Kidney (tissue), 14 donors: ENCODE data around the gene ESYT2. TPM values are rescaled to one million over a fixed set of nuclear protein-coding genes. Genes with fewer than 3 reads are reported as not detected.
"Not testable (repeated sequence)": the region's sequence is repeated elsewhere in the genome, so short reads cannot be mapped to it uniquely, and the experiment has no call there.

Experiments
- DNase-seq, 5 donors: peaks; one replicate each; pipeline ENCODE4 v3.0.0-alpha.2; 2013 to 2020
- FAIRE-seq: peaks from 2 replicates; lab custom pipeline; 2012; peaks lifted over from hg19 to GRCh38; lab: Jason Lieb, UNC
- H3K27ac ChIP-seq, 2 donors: one replicate each; pipeline ENCODE4 v1.7.0; 2013; ENCODE audit warnings: low read depth in 2 of 2, low read length in 2 of 2, inconsistent platforms in 1 of 2
- H3K27me3 ChIP-seq: one replicate; pipeline ENCODE4 v1.7.1; 2013; ENCODE audit warnings: low read length, inconsistent platforms; ENCODE audit not compliant: control insufficient read depth, insufficient read depth
- H3K36me3 ChIP-seq, 3 donors: one replicate each; pipeline versions ENCODE4 v1.7.0 to v1.7.1; 2013; ENCODE audit warnings: low read length in 3 of 3, control low read depth in 1 of 3, inconsistent platforms in 1 of 3; ENCODE audit not compliant: insufficient read depth in 3 of 3, control insufficient read depth in 2 of 3
- H3K4me1 ChIP-seq, 3 donors: one replicate each; pipeline versions ENCODE4 v1.7.0 to v1.7.1; 2013; ENCODE audit warnings: low read length in 3 of 3, inconsistent platforms in 1 of 3, low read depth in 1 of 3; ENCODE audit not compliant: control insufficient read depth in 2 of 3, insufficient read depth in 2 of 3
- H3K4me3 ChIP-seq, 3 donors: one replicate each; pipeline versions ENCODE4 v1.7.0 to v1.8.1; 2013; ENCODE audit warnings: low read length in 3 of 3, control low read depth in 1 of 3, inconsistent platforms in 1 of 3
- H3K9ac ChIP-seq, 3 donors: one replicate each; pipeline versions ENCODE4 v1.7.0 to v1.7.1; 2013; ENCODE audit warnings: low read length in 3 of 3, control low read depth in 1 of 3, inconsistent platforms in 1 of 3
- H3K9me3 ChIP-seq, 3 donors: one replicate each; pipeline versions ENCODE4 v1.7.0 to v1.7.1; 2013; ENCODE audit warnings: low read length in 3 of 3, control low read depth in 1 of 3, inconsistent platforms in 1 of 3; ENCODE audit not compliant: control insufficient read depth in 2 of 3, insufficient read depth in 1 of 3
- intact Hi-C: fragments of 100-400 bp; cut with DNase I; formaldehyde crosslinking; loops from one replicate; pipeline ENCODE4 v1.11.1; 2022
- polyA plus RNA-seq: library from polyadenylated mRNA; stranded (reverse); fragments of 350-450 nt; fragmentation: Illumina TruSeq; extraction: RNeasy Lipid Tissue Mini Kit (QIAGEN cat#74804); gene quantifications from one replicate; pipeline ENCODE4 v1.2.3, GENCODE V29; 2014; ENCODE audit warnings: low read depth, low replicate concordance; ENCODE audit not compliant: insufficient read depth
- total RNA-seq: library from RNA; stranded (reverse); fragmentation: NEBNext Ultra II Directional; extraction: Animal tissue kit (Norgen Biotek cat#: 25700); gene quantifications from one replicate; pipeline ENCODE4 v1.2.1, GENCODE V29; 2021
- TF ChIP-seq, protein P1 (sequence below): IDR thresholded peaks from 3 replicates; pipeline ENCODE4 v1.5.1; 2012; ENCODE audit warnings: mild to moderate bottlenecking, moderate library complexity, borderline replicate concordance; ENCODE audit not compliant: insufficient read depth; ENCODE audit errors: extremely low read depth
- donor health status: control.
- donor health status: control.
- donor health status: control.
- donor health status: control.
- donor health status: control.
- donor health status: DM: yes; HTN: yes; CAD: no.
- donor health status: Normal renal cell carcinoma (clear cell type).

The ESYT2 gene
- total and polyA plus RNA-seq, 2 donors from 2014 or later, result 19.4 to 95.8 TPM

GRCh38 chr7:158706273-158706704 lies 123.0 kb downstream of the ESYT2 start:
- Histone ChIP-seq H3K27ac (no peak overlapping the region), H3K4me1 (peaks cover 0 to 6% (median 3%) of the 10 kb centered on the region in 3 donors), H3K36me3 (no peaks in the 10 kb centered on the region), H3K27me3 (no peaks in the 10 kb centered on the region), H3K9ac (no peak overlapping the region), H3K9me3 (peaks cover 0 to 5% (median 0%) of the 10 kb centered on the region in 3 donors), H3K4me3 (no peak overlapping the region)
- TF ChIP-seq, protein P1, sequence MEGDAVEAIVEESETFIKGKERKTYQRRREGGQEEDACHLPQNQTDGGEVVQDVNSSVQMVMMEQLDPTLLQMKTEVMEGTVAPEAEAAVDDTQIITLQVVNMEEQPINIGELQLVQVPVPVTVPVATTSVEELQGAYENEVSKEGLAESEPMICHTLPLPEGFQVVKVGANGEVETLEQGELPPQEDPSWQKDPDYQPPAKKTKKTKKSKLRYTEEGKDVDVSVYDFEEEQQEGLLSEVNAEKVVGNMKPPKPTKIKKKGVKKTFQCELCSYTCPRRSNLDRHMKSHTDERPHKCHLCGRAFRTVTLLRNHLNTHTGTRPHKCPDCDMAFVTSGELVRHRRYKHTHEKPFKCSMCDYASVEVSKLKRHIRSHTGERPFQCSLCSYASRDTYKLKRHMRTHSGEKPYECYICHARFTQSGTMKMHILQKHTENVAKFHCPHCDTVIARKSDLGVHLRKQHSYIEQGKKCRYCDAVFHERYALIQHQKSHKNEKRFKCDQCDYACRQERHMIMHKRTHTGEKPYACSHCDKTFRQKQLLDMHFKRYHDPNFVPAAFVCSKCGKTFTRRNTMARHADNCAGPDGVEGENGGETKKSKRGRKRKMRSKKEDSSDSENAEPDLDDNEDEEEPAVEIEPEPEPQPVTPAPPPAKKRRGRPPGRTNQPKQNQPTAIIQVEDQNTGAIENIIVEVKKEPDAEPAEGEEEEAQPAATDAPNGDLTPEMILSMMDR, result no peak
- DNase-seq (peak in 1 of 5 donors; percentile 6), FAIRE-seq (no peak)
- intact Hi-C loops, result no loop called here

DNA sequence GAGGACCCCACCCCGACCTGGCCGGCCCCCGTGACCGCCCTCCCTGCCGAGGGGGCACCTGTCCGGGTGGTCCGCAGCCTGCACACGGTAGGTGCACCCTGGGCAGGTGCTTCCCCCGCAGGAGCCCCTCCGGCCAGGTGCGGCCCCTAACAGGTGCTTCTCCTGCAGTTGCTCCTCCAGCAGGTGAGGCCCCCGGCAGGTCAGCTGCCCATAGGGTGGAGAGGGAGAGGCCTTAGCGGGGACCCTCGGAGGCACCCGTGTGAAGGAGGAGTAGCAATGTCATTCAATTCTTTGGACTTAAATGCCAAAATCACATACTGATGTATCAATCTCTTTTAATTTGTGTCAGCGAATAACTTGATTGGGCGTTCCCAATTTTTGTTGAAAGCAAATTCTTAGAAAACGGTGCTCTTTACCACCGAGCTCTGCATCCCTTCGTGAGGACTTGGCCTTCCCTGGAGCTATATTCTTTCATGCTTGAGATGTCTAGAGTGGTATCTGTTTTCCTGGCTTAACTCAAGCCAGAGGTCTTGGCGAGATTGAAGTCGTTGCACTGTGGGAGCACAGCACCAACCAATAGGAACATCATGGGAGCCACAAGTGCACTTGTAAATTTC lies 124.0 kb downstream of the ESYT2 start:
- peaks cover 0 to 6% (median 3%) of the 10 kb centered on the region in 3 donors for H3K4me1 ChIP-seq
- H3K9me3 ChIP-seq, result peaks cover 0 to 5% (median 0%) of the 10 kb centered on the region in 3 donors
- no peak for FAIRE-seq
- TF ChIP-seq, protein P1, result no peak
- intact Hi-C loops, result no loop called here
- peak in 2 of 5 donors; percentile 34 to 40 for DNase-seq
- no peaks in the 10 kb centered on the region for H3K27me3 ChIP-seq
- peak overlapping the region; percentile 20 to 73 (median 43) for H3K9ac ChIP-seq
- peak overlapping the region; percentile 44 to 83 (median 53) for H3K4me3 ChIP-seq
- peak overlapping the region; percentile 86 for H3K27ac ChIP-seq
- no peaks in the 10 kb centered on the region for H3K36me3 ChIP-seq

GRCh38 chr7:158704524-158705233 lies 124.6 kb downstream of the ESYT2 start, which contains the start of gene NCAPG2:
Gene NCAPG2, minus strand, starts transcription at chr7:158704804. Its CDS starts 2,905 bp downstream, at chr7:158701899.
- peak within 1 kb of the TSS; percentile 57 to 83 (median 73) for H3K4me3 ChIP-seq
- H3K27me3 ChIP-seq, result no peaks in the 10 kb centered on the region
- H3K9me3 ChIP-seq, result peaks cover 0 to 5% (median 0%) of the 10 kb centered on the region in 3 donors
- H3K27ac ChIP-seq, result peak within 1 kb of the TSS; percentile 86
- H3K4me1 ChIP-seq, result peaks cover 0 to 6% (median 3%) of the 10 kb centered on the region in 3 donors
- H3K9ac ChIP-seq, result peak within 1 kb of the TSS; percentile 49 to 73 (median 52)
- DNase-seq (peak; percentile 98 to 100 (median 99)), FAIRE-seq (no peak)
- TF ChIP-seq, protein P1, result peak; percentile 27
- intact Hi-C loops, result no loop called here
- no peaks in the 10 kb centered on the region for H3K36me3 ChIP-seq

DNA sequence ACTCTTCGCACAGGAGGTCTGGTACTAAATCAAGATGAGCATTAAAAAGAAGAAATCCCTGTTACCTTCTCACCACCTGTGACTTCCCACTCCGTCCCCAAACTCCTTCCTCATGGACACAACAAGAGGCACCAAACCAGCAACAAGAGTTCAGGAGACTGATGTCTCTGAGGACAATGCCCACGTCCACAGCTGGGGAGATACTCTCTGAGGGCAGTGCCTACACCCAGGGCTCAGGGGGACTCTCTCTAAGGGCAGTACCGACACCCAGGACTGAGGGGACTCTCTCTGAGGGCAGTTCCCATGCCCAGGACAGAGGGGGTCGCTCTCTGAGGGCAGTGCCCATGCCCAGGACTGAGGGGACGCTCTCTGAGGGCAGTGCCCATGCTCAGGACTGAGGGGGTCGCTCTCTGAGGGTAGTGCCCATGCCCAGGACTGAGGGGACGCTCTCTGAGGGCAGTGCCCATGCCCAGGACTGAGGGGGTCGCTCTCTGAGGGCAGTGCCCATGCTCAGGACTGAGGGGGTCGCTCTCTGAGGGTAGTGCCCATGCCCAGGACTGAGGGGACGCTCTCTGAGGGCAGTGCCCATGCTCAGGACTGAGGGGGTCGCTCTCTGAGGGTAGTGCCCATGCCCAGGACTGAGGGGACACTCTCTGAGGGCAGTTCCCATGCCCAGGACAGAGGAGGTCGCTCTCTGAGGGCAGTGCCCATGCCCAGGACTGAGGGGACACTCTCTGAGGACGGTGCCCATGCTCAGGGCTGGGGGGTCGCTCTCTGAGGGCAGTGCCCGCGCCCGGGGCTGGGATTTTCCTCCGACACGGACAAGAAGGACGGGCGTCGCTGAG lies 125.4 kb downstream of the ESYT2 start:
- H3K9me3 ChIP-seq, FAIRE-seq: not testable (repeated sequence)

More for the DNA sequence above, 125.4 kb downstream of the ESYT2 start:
- peak overlapping the region; percentile 49 to 72 (median 52) for H3K9ac ChIP-seq
- H3K27me3 ChIP-seq, DNase-seq, intact Hi-C loops, H3K36me3 ChIP-seq, H3K27ac ChIP-seq, H3K4me1 ChIP-seq: not testable (repeated sequence)
- peak overlapping the region; percentile 57 to 83 (median 73) for H3K4me3 ChIP-seq
